HFFc6 (cell line): ENCODE results near the gene CFAP97D1. TPM values are rescaled to one million over a fixed set of nuclear protein-coding genes. Genes with fewer than 3 reads are reported as not detected.

Source experiments
- DNase-seq: peaks from one replicate; pipeline ENCODE4 v3.0.0-alpha.2; 2018
- H3K27ac Mint-ChIP-seq: 2 replicates; pipeline ENCODE4 v1.8.0; 2020; ENCODE audit warnings: mild to moderate bottlenecking, mixed read lengths
- H3K27me3 Mint-ChIP-seq: 2 replicates; pipeline ENCODE4 v1.8.0; 2021; ENCODE audit warnings: mild to moderate bottlenecking, moderate library complexity, mixed read lengths; ENCODE audit not compliant: insufficient read depth
- H3K36me3 Mint-ChIP-seq: 2 replicates; pipeline ENCODE4 v1.8.0; 2021; ENCODE audit warnings: low read depth, mixed read lengths
- H3K4me1 Mint-ChIP-seq: 2 replicates; pipeline ENCODE4 v1.8.0; 2020; ENCODE audit warnings: low read depth, mixed read lengths
- H3K4me3 Mint-ChIP-seq: 2 replicates; pipeline ENCODE4 v1.8.0; 2020; ENCODE audit warnings: mild to moderate bottlenecking, moderate library complexity, mixed read lengths
- H3K9me3 Mint-ChIP-seq: 2 replicates; pipeline ENCODE4 v1.8.0; 2020; ENCODE audit warnings: mild to moderate bottlenecking, mixed read lengths
- CTCF ChIP-seq: fragments of 200-600 bp; sonication (generic); IDR thresholded peaks from 2 replicates; pipeline ENCODE4 v1.5.0; 2021; ENCODE audit warnings: antibody characterized with exemption, mild to moderate bottlenecking
- total RNA-seq, 6 experiments: library from RNA; stranded (reverse); fragmentation: NEBNext Ultra II Directional; extraction: Animal tissue kit (Norgen Biotek cat#: 25700); gene quantifications; 2 replicates in 1 of 6; 3 replicates in 5 of 6; pipeline ENCODE4 v1.2.3, GENCODE V29; 2021

The CFAP97D1 gene
- total RNA-seq, 6 experiments from 2014 or later: not detected

DNA sequence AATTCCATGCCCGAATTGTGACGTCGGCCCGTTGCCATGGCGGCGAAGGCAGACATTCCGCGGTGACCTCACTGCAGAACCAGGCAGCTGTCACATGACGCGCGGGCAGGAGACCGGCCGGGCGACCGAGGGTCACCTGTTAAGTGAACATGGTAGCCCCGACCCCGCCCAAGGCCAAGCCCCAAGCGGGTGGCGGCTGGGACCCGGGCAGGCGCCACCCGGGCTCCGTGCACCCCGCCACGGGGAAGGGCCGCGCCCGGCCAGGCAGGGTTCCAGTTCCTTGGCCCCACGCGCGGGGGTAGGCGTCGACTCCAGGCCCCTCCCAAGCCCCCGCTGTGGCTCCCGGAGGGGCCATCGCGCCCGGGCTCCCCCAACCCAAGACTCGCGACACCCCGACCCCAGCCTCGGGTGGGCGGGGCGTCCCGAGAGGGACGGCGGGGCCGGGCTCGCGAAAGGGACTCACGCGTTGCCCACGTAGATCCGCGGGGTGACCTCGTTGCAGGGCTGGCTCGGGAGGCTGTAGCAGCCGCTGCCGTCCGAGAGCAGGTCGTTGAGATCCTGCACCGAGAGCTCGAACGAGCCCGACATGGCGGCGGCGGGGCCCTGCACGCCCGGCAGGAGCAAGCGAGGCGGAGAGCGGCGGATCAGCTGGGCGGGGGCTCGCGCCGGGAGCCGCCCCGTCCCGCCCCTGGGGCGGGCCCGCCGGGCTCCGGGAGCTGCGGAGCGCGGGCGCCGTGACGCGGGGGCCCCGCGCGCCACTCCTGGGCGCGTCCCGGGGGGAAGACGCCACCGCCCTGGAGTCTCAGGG, 1.7 kb upstream of the CFAP97D1 start, which contains the start of gene DUSP3:
TSS of gene DUSP3 (minus strand) at position 641 of the 808 bp plus-strand sequence. CDS start at position 588, 53 bp downstream.
- H3K4me1 Mint-ChIP-seq: peaks cover 18% of the 10 kb centered on the region

DNA sequence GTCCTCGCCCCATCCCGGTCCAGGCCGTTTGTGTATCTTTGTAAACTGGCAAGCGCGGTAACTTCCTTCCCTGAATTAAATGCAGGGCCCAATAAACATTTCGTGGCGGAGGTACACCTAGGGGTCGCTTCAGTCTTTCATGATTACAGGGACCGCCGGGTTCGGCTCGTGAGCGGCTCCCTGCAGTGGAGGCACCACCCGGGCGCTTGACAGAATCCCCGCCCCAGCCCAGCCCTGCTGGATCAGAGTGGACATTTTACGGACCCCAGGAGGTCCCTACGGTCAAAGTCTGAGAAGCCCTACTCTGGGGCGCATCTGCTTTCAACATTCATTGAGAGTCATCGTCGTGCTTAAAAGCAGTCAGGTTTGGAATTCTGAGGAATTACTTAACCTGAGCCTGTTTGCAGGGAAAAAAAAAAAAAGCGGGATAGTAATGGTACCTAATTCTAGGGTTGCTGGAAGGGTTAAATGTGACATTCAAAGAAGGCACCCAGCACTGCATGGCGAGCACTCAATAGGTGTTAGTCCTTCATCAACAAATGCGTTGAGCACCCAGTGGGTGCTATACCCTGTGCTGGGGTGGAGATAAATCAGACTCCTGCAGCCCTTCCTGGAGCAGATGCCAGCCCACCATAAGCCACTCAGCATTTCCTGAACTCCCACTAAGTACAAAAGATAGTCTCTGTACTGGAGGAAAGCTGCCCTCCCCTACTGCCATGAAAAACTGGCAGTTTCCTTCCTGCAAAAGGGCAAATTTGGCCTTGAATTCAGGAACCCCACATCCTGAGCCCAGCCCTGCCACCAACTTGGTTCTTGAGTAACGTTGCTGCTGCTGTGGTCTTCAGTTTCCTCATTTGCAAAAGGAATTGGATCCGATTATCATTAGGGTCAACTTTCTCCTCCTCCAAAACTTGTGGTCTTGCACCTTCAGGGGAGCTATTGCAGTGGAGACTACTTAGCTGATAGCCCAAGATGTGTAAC, 800 bp upstream of the CFAP97D1 start:
- Mint-ChIP-seq H3K4me3 (peak overlapping the region; percentile 83), H3K4me1 (peaks cover 26% of the 10 kb centered on the region), H3K36me3 (peaks cover 4% of the 10 kb centered on the region; the same call in 1 of the 2 replicates), H3K27me3 (peaks cover 32% of the 10 kb centered on the region), H3K27ac (no peak overlapping the region; the same call in 1 of the 2 replicates), H3K9me3 (no peaks in the 10 kb centered on the region)
- peak; percentile 28 for TF ChIP-seq CTCF
- DNase-seq: no peak

More for the DNA sequence above, 1.7 kb upstream of the CFAP97D1 start, which contains the start of gene DUSP3:
- peak; percentile 93 for DNase-seq
- H3K36me3 Mint-ChIP-seq: peaks cover 9% of the 10 kb centered on the region; the same call in 1 of the 2 replicates
- peak within 1 kb of the TSS; percentile 95 for H3K27ac Mint-ChIP-seq
- H3K4me3 Mint-ChIP-seq: peak within 1 kb of the TSS; percentile 89
- peaks cover 32% of the 10 kb centered on the region for H3K27me3 Mint-ChIP-seq
- no peaks in the 10 kb centered on the region for H3K9me3 Mint-ChIP-seq
- TF ChIP-seq CTCF: no peak

DNA sequence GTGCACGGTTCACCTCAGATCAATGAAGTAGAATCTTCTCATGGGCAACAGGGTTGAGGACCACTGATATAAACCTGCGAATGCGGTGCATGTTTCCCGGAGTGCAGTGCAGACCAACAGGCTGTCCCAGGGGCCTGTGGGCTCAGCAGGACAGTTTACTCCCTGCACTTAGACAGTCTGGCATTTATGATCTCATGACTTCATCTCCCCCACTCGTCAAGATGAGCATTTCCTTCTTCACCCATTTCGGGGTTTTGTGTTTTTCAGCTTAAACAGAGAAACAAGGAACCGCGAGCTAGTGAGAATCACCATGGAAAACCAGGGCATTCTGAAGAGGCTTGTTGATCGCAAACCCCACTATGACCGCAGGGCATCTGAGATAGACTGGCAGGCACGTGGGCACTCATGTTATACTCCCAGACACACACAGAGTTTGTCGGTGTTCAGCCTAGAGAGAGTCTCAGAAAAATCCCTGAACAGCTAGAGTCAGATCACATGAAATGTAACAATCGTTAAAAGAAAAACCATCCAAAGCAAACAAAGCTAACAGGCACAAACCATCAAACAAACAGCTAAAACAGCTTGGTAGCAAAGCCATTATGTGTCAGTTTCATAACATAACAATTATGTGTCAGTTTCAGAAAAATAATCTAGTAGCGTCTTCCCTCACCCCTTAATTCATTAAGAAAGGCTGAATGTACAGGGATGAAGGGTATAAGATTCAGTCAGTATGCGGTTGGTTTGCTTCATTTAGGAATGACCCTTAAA, 2.9 kb downstream of the CFAP97D1 start:
- no peak for DNase-seq
- TF ChIP-seq CTCF: no peak
- H3K9me3 Mint-ChIP-seq: no peaks in the 10 kb centered on the region
- H3K36me3 Mint-ChIP-seq: peaks cover 4% of the 10 kb centered on the region; the same call in 1 of the 2 replicates
- H3K4me1 Mint-ChIP-seq: peaks cover 32% of the 10 kb centered on the region
- peak overlapping the region; percentile 79; the same call in 1 of the 2 replicates for H3K27ac Mint-ChIP-seq
- no peak overlapping the region; the same call in 1 of the 2 replicates for H3K4me3 Mint-ChIP-seq
- peaks cover 33% of the 10 kb centered on the region for H3K27me3 Mint-ChIP-seq

- Mint-ChIP-seq H3K4me1 (peaks cover 32% of the 10 kb centered on the region), H3K36me3 (peaks cover 4% of the 10 kb centered on the region; the same call in 1 of the 2 replicates), H3K27ac (peak overlapping the region; percentile 79), H3K4me3 (peak overlapping the region; percentile 66), H3K9me3 (no peaks in the 10 kb centered on the region), H3K27me3 (peaks cover 31% of the 10 kb centered on the region)
- peak; percentile 60 for DNase-seq
- TF ChIP-seq CTCF: no peak
Observed at GRCh38 chr17:43784068-43784467, 3.8 kb downstream of the CFAP97D1 start.
